HEK293 (cell line): Measurements from ENCODE around the gene KBTBD4.

Experiments
- MYNN ChIP-seq: fragments of 450-650 bp; formaldehyde crosslinking; IDR thresholded peaks from 2 replicates; pipeline ENCODE4 v1.5.1; 2016; ENCODE audit warnings: missing biosample characterization, missing genetic modification characterization, borderline replicate concordance
- SP2 ChIP-seq: fragments of 450-650 bp; formaldehyde crosslinking; IDR thresholded peaks from 2 replicates; pipeline ENCODE4 v1.5.1; 2016; ENCODE audit warnings: missing biosample characterization, missing genetic modification characterization
- ZNF202 ChIP-seq: fragments of 450-650 bp; formaldehyde crosslinking; IDR thresholded peaks from 2 replicates; pipeline ENCODE4 v1.5.1; 2016; ENCODE audit warnings: missing biosample characterization, missing genetic modification characterization, borderline replicate concordance
- ZNF23 ChIP-seq: fragments of 450-650 bp; formaldehyde crosslinking; IDR thresholded peaks from 2 replicates; pipeline ENCODE4 v1.5.1; 2016; ENCODE audit warnings: missing biosample characterization, missing genetic modification characterization, borderline replicate concordance
- ZNF302 ChIP-seq: fragments of 450-650 bp; formaldehyde crosslinking; IDR thresholded peaks from 2 replicates; pipeline ENCODE4 v1.5.1; 2016; ENCODE audit warnings: missing biosample characterization, missing genetic modification characterization, low read depth
- TF ChIP-seq, protein P1 (sequence below): fragments of 450-650 bp; formaldehyde crosslinking; IDR thresholded peaks from 2 replicates; pipeline ENCODE4 v1.5.1; 2016; ENCODE audit warnings: missing biosample characterization, missing genetic modification characterization
- TF ChIP-seq, protein P2 (sequence below): fragments of 450-650 bp; formaldehyde crosslinking; conservative IDR thresholded peaks from 2 replicates; pipeline ENCODE4 v1.5.1; 2016; ENCODE audit warnings: low read depth, missing biosample characterization, missing genetic modification characterization
- TF ChIP-seq, protein P3 (sequence below): IDR thresholded peaks from 2 replicates; pipeline ENCODE4 v1.6.1; 2011; ENCODE audit warnings: mild to moderate bottlenecking, low read depth, low read length, borderline replicate concordance
- TF ChIP-seq, protein P4 (sequence below): fragments of 450-650 bp; formaldehyde crosslinking; IDR thresholded peaks from 2 replicates; pipeline ENCODE4 v1.5.1; 2016; ENCODE audit warnings: missing biosample characterization, missing genetic modification characterization

DNA sequence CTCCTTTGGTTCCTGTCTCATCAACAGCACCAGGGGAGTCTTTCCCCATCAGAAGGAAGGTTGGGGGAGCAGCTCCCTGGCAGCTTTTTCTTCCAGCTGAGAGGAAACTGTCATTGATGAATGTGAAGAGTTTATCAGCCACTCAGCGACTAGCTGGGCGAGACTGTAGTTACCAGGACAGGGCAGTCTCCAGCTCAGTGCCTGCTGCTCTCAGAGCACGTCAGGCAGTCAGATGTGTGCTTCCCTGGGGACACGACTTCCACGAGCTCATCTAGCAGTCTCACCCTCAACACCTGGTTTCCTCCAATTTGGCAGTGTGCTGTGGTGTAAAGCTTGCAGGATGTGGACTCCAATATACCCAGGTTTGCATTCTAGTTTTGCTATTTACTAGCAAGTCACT is 28.0 kb upstream of the KBTBD4 start:
- TF ChIP-seq, protein P1, sequence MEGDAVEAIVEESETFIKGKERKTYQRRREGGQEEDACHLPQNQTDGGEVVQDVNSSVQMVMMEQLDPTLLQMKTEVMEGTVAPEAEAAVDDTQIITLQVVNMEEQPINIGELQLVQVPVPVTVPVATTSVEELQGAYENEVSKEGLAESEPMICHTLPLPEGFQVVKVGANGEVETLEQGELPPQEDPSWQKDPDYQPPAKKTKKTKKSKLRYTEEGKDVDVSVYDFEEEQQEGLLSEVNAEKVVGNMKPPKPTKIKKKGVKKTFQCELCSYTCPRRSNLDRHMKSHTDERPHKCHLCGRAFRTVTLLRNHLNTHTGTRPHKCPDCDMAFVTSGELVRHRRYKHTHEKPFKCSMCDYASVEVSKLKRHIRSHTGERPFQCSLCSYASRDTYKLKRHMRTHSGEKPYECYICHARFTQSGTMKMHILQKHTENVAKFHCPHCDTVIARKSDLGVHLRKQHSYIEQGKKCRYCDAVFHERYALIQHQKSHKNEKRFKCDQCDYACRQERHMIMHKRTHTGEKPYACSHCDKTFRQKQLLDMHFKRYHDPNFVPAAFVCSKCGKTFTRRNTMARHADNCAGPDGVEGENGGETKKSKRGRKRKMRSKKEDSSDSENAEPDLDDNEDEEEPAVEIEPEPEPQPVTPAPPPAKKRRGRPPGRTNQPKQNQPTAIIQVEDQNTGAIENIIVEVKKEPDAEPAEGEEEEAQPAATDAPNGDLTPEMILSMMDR (tag by site-specific recombination), result no peak
- TF ChIP-seq, protein P2, sequence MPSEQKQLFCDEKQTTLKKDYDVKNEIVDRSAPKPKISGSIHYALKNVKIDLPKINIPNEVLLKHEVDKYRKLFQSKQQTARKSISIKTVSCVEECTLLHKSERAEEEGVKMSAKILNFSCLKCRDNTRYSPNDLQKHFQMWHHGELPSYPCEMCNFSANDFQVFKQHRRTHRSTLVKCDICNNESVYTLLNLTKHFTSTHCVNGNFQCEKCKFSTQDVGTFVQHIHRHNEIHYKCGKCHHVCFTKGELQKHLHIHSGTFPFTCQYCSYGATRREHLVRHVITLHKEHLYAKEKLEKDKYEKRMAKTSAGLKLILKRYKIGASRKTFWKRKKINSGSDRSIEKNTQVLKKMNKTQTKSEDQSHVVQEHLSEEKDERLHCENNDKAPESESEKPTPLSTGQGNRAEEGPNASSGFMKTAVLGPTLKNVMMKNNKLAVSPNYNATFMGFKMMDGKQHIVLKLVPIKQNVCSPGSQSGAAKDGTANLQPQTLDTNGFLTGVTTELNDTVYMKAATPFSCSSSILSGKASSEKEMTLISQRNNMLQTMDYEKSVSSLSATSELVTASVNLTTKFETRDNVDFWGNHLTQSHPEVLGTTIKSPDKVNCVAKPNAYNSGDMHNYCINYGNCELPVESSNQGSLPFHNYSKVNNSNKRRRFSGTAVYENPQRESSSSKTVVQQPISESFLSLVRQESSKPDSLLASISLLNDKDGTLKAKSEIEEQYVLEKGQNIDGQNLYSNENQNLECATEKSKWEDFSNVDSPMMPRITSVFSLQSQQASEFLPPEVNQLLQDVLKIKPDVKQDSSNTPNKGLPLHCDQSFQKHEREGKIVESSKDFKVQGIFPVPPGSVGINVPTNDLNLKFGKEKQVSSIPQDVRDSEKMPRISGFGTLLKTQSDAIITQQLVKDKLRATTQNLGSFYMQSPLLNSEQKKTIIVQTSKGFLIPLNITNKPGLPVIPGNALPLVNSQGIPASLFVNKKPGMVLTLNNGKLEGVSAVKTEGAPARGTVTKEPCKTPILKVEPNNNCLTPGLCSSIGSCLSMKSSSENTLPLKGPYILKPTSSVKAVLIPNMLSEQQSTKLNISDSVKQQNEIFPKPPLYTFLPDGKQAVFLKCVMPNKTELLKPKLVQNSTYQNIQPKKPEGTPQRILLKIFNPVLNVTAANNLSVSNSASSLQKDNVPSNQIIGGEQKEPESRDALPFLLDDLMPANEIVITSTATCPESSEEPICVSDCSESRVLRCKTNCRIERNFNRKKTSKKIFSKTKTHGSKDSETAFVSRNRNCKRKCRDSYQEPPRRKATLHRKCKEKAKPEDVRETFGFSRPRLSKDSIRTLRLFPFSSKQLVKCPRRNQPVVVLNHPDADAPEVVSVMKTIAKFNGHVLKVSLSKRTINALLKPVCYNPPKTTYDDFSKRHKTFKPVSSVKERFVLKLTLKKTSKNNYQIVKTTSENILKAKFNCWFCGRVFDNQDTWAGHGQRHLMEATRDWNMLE (tag by site-specific recombination), result no peak
- TF ChIP-seq MYNN (tag by site-specific recombination), result no peak
- no peak for TF ChIP-seq SP2
- TF ChIP-seq, protein P3, sequence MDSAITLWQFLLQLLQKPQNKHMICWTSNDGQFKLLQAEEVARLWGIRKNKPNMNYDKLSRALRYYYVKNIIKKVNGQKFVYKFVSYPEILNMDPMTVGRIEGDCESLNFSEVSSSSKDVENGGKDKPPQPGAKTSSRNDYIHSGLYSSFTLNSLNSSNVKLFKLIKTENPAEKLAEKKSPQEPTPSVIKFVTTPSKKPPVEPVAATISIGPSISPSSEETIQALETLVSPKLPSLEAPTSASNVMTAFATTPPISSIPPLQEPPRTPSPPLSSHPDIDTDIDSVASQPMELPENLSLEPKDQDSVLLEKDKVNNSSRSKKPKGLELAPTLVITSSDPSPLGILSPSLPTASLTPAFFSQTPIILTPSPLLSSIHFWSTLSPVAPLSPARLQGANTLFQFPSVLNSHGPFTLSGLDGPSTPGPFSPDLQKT, result no peak
- no peak for TF ChIP-seq ZNF23 (tag by site-specific recombination)
- no peak for TF ChIP-seq ZNF202 (tag by site-specific recombination)
- TF ChIP-seq ZNF302, result no peak
- TF ChIP-seq, protein P4, sequence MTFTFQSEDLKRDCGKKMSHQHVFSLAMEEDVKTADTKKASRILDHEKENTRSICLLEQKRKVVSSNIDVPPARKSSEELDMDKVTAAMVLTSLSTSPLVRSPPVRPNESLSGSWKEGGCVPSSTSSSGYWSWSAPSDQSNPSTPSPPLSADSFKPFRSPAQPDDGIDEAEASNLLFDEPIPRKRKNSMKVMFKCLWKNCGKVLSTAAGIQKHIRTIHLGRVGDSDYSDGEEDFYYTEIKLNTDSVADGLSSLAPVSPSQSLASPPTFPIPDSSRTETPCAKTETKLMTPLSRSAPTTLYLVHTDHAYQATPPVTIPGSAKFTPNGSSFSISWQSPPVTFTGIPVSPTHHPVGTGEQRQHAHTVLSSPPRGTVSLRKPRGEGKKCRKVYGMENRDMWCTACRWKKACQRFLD (tag by site-specific recombination), result no peak
